T-helper 2 cell treated with Interferon-gamma antibody and Interleukin-4, amounts not matched to agents 5 μg/mL and 100 μg/mL, for 36 hours (primary cell): Measurements from ENCODE around the gene LAGE3.

Experiments used
- DNase-seq: peaks from one replicate; pipeline ENCODE4 v3.0.0; 2021; ENCODE audit warnings: low spot score
- H3K27ac Mint-ChIP-seq: one replicate; pipeline ENCODE4 v1.8.0; 2021; ENCODE audit warnings: mild to moderate bottlenecking, mixed read lengths
- H3K27me3 Mint-ChIP-seq: one replicate; pipeline ENCODE4 v1.8.0; 2021; ENCODE audit warnings: low read depth, mixed read lengths
- H3K36me3 Mint-ChIP-seq: one replicate; pipeline ENCODE4 v1.8.0; 2021; ENCODE audit warnings: low read depth, mixed read lengths
- H3K4me1 Mint-ChIP-seq: one replicate; pipeline ENCODE4 v1.8.0; 2021; ENCODE audit warnings: low read depth, mixed read lengths
- H3K4me3 Mint-ChIP-seq: one replicate; pipeline ENCODE4 v1.8.0; 2022; ENCODE audit warnings: mild to moderate bottlenecking, moderate library complexity, mixed read lengths
- H3K9me3 Mint-ChIP-seq: one replicate; pipeline ENCODE4 v1.8.0; 2021; ENCODE audit warnings: mixed read lengths

The LAGE3 gene

GRCh38 chrX:154473683-154474082 lies 5.4 kb downstream of the LAGE3 start:
- Mint-ChIP-seq H3K36me3 (no peaks in the 10 kb centered on the region), H3K27me3 (no peaks in the 10 kb centered on the region), H3K9me3 (no peaks in the 10 kb centered on the region), H3K4me1 (peaks cover 11% of the 10 kb centered on the region), H3K27ac (no peak overlapping the region), H3K4me3 (no peak overlapping the region)
- no peak for DNase-seq

GRCh38 chrX:154472685-154473632 lies 6.1 kb downstream of the LAGE3 start:
- H3K4me3 Mint-ChIP-seq: no peak overlapping the region
- no peaks in the 10 kb centered on the region for H3K36me3 Mint-ChIP-seq
- peaks cover 11% of the 10 kb centered on the region for H3K4me1 Mint-ChIP-seq
- no peak for DNase-seq
- H3K27me3 Mint-ChIP-seq: no peaks in the 10 kb centered on the region
- H3K27ac Mint-ChIP-seq: no peak overlapping the region
- H3K9me3 Mint-ChIP-seq: no peaks in the 10 kb centered on the region

- DNase-seq: no peak
- no peak overlapping the region for H3K27ac Mint-ChIP-seq
- no peaks in the 10 kb centered on the region for H3K36me3 Mint-ChIP-seq
- H3K9me3 Mint-ChIP-seq: no peaks in the 10 kb centered on the region
- no peak overlapping the region for H3K4me3 Mint-ChIP-seq
- H3K27me3 Mint-ChIP-seq: no peaks in the 10 kb centered on the region
- peaks cover 9% of the 10 kb centered on the region for H3K4me1 Mint-ChIP-seq
These were observed 7.0 kb downstream of the LAGE3 start for GRCh38 chrX:154471839-154472684.

GRCh38 chrX:154470914-154471568 lies 8.0 kb downstream of the LAGE3 start:
- peaks cover 4% of the 10 kb centered on the region for H3K4me1 Mint-ChIP-seq
- H3K27ac Mint-ChIP-seq: no peak overlapping the region
- H3K36me3 Mint-ChIP-seq: no peaks in the 10 kb centered on the region
- H3K27me3 Mint-ChIP-seq: no peaks in the 10 kb centered on the region
- H3K9me3 Mint-ChIP-seq: no peaks in the 10 kb centered on the region
- no peak overlapping the region for H3K4me3 Mint-ChIP-seq
- no peak for DNase-seq

- Mint-ChIP-seq H3K27me3 (no peaks in the 10 kb centered on the region), H3K4me3 (no peak overlapping the region), H3K27ac (no peak overlapping the region), H3K4me1 (peaks cover 1% of the 10 kb centered on the region), H3K9me3 (no peaks in the 10 kb centered on the region), H3K36me3 (no peaks in the 10 kb centered on the region)
- no peak for DNase-seq
These were observed 8.6 kb downstream of the LAGE3 start for GRCh38 chrX:154470434-154470833.

GRCh38 chrX:154469880-154470279 lies 9.2 kb downstream of the LAGE3 start:
- H3K4me1 Mint-ChIP-seq: no peaks in the 10 kb centered on the region
- H3K27me3 Mint-ChIP-seq: no peaks in the 10 kb centered on the region
- H3K36me3 Mint-ChIP-seq: no peaks in the 10 kb centered on the region
- no peak overlapping the region for H3K27ac Mint-ChIP-seq
- H3K9me3 Mint-ChIP-seq: no peaks in the 10 kb centered on the region
- no peak for DNase-seq
- no peak overlapping the region for H3K4me3 Mint-ChIP-seq

- Mint-ChIP-seq H3K27ac (no peak overlapping the region), H3K4me1 (no peaks in the 10 kb centered on the region), H3K27me3 (no peaks in the 10 kb centered on the region), H3K4me3 (no peak overlapping the region), H3K36me3 (no peaks in the 10 kb centered on the region), H3K9me3 (no peaks in the 10 kb centered on the region)
- no peak for DNase-seq
These were observed 10.0 kb downstream of the LAGE3 start for GRCh38 chrX:154469114-154469513.

GRCh38 chrX:154468217-154468616 lies 10.9 kb downstream of the LAGE3 start:
- H3K9me3 Mint-ChIP-seq: no peaks in the 10 kb centered on the region
- H3K4me1 Mint-ChIP-seq: no peaks in the 10 kb centered on the region
- no peak overlapping the region for H3K4me3 Mint-ChIP-seq
- no peak overlapping the region for H3K27ac Mint-ChIP-seq
- H3K27me3 Mint-ChIP-seq: no peaks in the 10 kb centered on the region
- H3K36me3 Mint-ChIP-seq: no peaks in the 10 kb centered on the region
- DNase-seq: no peak

- no peak overlapping the region for H3K27ac Mint-ChIP-seq
- no peaks in the 10 kb centered on the region for H3K9me3 Mint-ChIP-seq
- H3K4me1 Mint-ChIP-seq: no peaks in the 10 kb centered on the region
- no peaks in the 10 kb centered on the region for H3K36me3 Mint-ChIP-seq
- no peak for DNase-seq
- no peaks in the 10 kb centered on the region for H3K27me3 Mint-ChIP-seq
- H3K4me3 Mint-ChIP-seq: no peak overlapping the region
These were observed 11.5 kb downstream of the LAGE3 start for GRCh38 chrX:154467556-154467955.

- Mint-ChIP-seq H3K36me3 (no peaks in the 10 kb centered on the region), H3K27me3 (no peaks in the 10 kb centered on the region), H3K27ac (no peak overlapping the region), H3K4me3 (no peak overlapping the region), H3K4me1 (no peaks in the 10 kb centered on the region), H3K9me3 (no peaks in the 10 kb centered on the region)
- DNase-seq: no peak
These were observed 12.2 kb downstream of the LAGE3 start for GRCh38 chrX:154466907-154467306.

GRCh38 chrX:154466036-154466435 lies 13.0 kb downstream of the LAGE3 start:
- no peaks in the 10 kb centered on the region for H3K9me3 Mint-ChIP-seq
- no peaks in the 10 kb centered on the region for H3K27me3 Mint-ChIP-seq
- H3K36me3 Mint-ChIP-seq: no peaks in the 10 kb centered on the region
- no peak for DNase-seq
- H3K4me1 Mint-ChIP-seq: no peaks in the 10 kb centered on the region
- H3K4me3 Mint-ChIP-seq: no peak overlapping the region
- H3K27ac Mint-ChIP-seq: no peak overlapping the region

- H3K27me3 Mint-ChIP-seq: no peaks in the 10 kb centered on the region
- no peaks in the 10 kb centered on the region for H3K9me3 Mint-ChIP-seq
- no peaks in the 10 kb centered on the region for H3K4me1 Mint-ChIP-seq
- H3K4me3 Mint-ChIP-seq: no peak overlapping the region
- no peak overlapping the region for H3K27ac Mint-ChIP-seq
- H3K36me3 Mint-ChIP-seq: no peaks in the 10 kb centered on the region
- DNase-seq: no peak
These were observed 13.5 kb downstream of the LAGE3 start for GRCh38 chrX:154465601-154466000.

GRCh38 chrX:154464806-154465365 lies 14.2 kb downstream of the LAGE3 start:
- DNase-seq: no peak
- H3K36me3 Mint-ChIP-seq: no peaks in the 10 kb centered on the region
- H3K4me3 Mint-ChIP-seq: no peak overlapping the region
- no peaks in the 10 kb centered on the region for H3K4me1 Mint-ChIP-seq
- H3K27me3 Mint-ChIP-seq: no peaks in the 10 kb centered on the region
- H3K9me3 Mint-ChIP-seq: no peaks in the 10 kb centered on the region
- no peak overlapping the region for H3K27ac Mint-ChIP-seq
